Measurements from ENCODE around the gene RPS21. TPM values are rescaled to one million over a fixed set of nuclear protein-coding genes. Genes with fewer than 3 reads are reported as not detected.
A peak's percentile ranks its signal among the peaks of the same experiment; 100 is the strongest.

RPS21 gene
- total RNA-seq, 1 experiment from 2014 or later: 2,488 TPM

- TF ChIP-seq, protein P1, sequence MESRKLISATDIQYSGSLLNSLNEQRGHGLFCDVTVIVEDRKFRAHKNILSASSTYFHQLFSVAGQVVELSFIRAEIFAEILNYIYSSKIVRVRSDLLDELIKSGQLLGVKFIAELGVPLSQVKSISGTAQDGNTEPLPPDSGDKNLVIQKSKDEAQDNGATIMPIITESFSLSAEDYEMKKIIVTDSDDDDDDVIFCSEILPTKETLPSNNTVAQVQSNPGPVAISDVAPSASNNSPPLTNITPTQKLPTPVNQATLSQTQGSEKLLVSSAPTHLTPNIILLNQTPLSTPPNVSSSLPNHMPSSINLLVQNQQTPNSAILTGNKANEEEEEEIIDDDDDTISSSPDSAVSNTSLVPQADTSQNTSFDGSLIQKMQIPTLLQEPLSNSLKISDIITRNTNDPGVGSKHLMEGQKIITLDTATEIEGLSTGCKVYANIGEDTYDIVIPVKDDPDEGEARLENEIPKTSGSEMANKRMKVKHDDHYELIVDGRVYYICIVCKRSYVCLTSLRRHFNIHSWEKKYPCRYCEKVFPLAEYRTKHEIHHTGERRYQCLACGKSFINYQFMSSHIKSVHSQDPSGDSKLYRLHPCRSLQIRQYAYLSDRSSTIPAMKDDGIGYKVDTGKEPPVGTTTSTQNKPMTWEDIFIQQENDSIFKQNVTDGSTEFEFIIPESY (IDR thresholded peaks at IDR 0.05; ENCODE audit: extremely low read depth, insufficient replicate concordance, low read length): no peak
- TF ChIP-seq ELF1 (IDR thresholded peaks at IDR 0.05; ENCODE audit: borderline replicate concordance, low read depth) (no peak), SP1 (IDR thresholded peaks at IDR 0.05; ENCODE audit: low read depth) (no peak)
Measured at GRCh38 chr20:62355878-62356588, 30.9 kb upstream of the RPS21 start (continued).

GRCh38 chr20:62356589-62357186, 30.2 kb upstream of the RPS21 start:
- H3K9ac ChIP-seq (ENCODE audit: low read length): peak overlapping the region; percentile 40
- peaks cover 58 to 89% of the 10 kb centered on the region in 2 experiments for H3K4me1 ChIP-seq (ENCODE audit: control insufficient read depth in 1 of 2, insufficient read depth in 2 of 2, low read length in 2 of 2)
- ATAC-seq (no peak), DNase-seq (ENCODE audit: low read depth, low spot score) (no peak)
- H3K36me3 ChIP-seq (ENCODE audit: control insufficient read depth in 1 of 2, insufficient read depth in 2 of 2, low read length in 2 of 2): peaks cover 2 to 15% of the 10 kb centered on the region in 2 experiments; a peak in 2 of 4 replicates
- ChIA-PET RAD21 (ENCODE audit: low non-redundant PET in 1 of 2, low total read pairs in 2 of 2, uncharacterized antibody in 2 of 2, unreplicated experiment in 2 of 2) (no interaction called here), CTCF (no interaction called here), POLR2A (interaction anchor here (1.9 kb wide), 1 partner anchor 12 kb away, joined by 4 read pairs; no protein-coding TSS in a partner anchor)
- H3K27me3 ChIP-seq (ENCODE audit: insufficient read depth, low read length): no peaks in the 10 kb centered on the region
- intact Hi-C loops (cut with micrococcal nuclease): no loop called here
- H2AFZ ChIP-seq (ENCODE audit: low read depth, low read length, poor library complexity, severe bottlenecking): no peak overlapping the region
- no peaks in the 10 kb centered on the region for H4K20me1 ChIP-seq (ENCODE audit: insufficient read depth)
- H3K9me3 ChIP-seq (ENCODE audit: control insufficient read depth in 1 of 2, insufficient read depth in 1 of 2, low read depth in 1 of 2, low read length in 2 of 2): no peaks in the 10 kb centered on the region
- TF ChIP-seq ZFX (IDR thresholded peaks at IDR 0.05): no peak
- TF ChIP-seq, protein P2, sequence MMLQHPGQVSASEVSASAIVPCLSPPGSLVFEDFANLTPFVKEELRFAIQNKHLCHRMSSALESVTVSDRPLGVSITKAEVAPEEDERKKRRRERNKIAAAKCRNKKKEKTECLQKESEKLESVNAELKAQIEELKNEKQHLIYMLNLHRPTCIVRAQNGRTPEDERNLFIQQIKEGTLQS (IDR thresholded peaks at IDR 0.05): no peak
- no peak for TF ChIP-seq FOSL1 (IDR thresholded peaks at IDR 0.05; ENCODE audit: low read depth)
- no peak for TF ChIP-seq SRF (IDR thresholded peaks at IDR 0.05; ENCODE audit: low read depth)
- no TSS peak for BruUV-seq (replicated peaks)
- H3K79me2 ChIP-seq (ENCODE audit: insufficient read depth, low read length): peaks cover 91% of the 10 kb centered on the region
- peak overlapping the region; percentile 60 for H3K4me2 ChIP-seq (ENCODE audit: low read length)
- H3K27ac ChIP-seq (ENCODE audit: low read depth, low read length): peak overlapping the region; percentile 91
- peak overlapping the region in 1 of 2 experiments; percentile 8; a peak in 1 of 4 replicates for H3K4me3 ChIP-seq (replicated peaks in 1 of 2; ENCODE audit: low read depth in 1 of 2, low read length in 2 of 2)
- no peaks in the 10 kb centered on the region for H3K9me2 ChIP-seq (ENCODE audit: insufficient read depth)

All from HCT116 (cell line).